Kasumi-1 (cell line): ENCODE measurements around the gene AUTS2.
"Not testable (repeated sequence)": the region's sequence is repeated elsewhere in the genome, so short reads cannot be mapped to it uniquely, and the experiment has no call there.

Experiments
- DNase-seq, 2 experiments: peaks; one replicate each; lab custom pipeline; 2025; lab: John Stamatoyannopoulos, UW

The AUTS2 gene

GRCh38 chr7:70243443-70243842 is 645.2 kb downstream of the AUTS2 start:
- no peak for DNase-seq

- no peak for DNase-seq
These were observed 659.6 kb downstream of the AUTS2 start for GRCh38 chr7:70257921-70258320.

GRCh38 chr7:70259502-70259901 is 661.2 kb downstream of the AUTS2 start:
- no peak for DNase-seq

GRCh38 chr7:70263471-70264255 is 665.4 kb downstream of the AUTS2 start:
- DNase-seq = no peak

- DNase-seq = no peak
These were observed 667.9 kb downstream of the AUTS2 start for GRCh38 chr7:70266186-70266585.

DNA sequence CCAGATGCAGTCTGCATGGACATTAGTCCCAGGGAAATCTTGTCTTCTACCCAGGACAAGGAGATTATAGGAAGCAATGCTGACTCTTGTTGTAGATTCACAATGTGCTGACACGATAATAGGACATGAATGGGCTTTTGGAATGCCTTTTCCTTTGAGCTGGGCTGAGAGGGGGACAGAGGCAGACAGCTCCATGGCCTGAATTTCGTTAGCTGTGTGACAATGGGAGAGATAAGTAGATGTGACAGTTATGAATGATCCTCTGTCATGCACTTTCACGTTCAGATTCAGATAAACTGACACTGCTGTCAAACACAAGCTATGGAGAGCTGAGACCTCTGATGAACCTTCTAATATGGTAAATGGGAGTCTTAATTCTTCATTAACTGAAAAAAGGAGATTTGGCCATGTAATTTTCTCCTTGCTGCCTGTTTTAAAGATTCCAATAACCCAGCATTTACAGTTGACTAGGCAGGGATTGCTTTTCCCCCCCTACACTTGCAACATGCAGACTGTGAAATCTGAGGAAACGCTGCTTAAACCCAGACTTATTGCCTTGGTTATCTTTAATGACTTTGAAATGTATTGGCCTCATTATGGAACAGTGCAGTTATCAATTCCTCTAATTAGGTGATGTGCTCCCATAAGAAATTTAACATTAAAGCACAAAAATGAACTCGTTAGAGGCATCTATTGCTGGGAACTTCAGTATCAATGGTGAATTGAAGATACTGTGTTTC is 669.3 kb downstream of the AUTS2 start:
- no peak for DNase-seq

GRCh38 chr7:70268179-70268578 is 669.9 kb downstream of the AUTS2 start:
- no peak for DNase-seq

- DNase-seq = no peak
These were observed 671.9 kb downstream of the AUTS2 start for GRCh38 chr7:70270149-70270548.

GRCh38 chr7:70271617-70272081 is 673.4 kb downstream of the AUTS2 start:
- no peak for DNase-seq

DNA sequence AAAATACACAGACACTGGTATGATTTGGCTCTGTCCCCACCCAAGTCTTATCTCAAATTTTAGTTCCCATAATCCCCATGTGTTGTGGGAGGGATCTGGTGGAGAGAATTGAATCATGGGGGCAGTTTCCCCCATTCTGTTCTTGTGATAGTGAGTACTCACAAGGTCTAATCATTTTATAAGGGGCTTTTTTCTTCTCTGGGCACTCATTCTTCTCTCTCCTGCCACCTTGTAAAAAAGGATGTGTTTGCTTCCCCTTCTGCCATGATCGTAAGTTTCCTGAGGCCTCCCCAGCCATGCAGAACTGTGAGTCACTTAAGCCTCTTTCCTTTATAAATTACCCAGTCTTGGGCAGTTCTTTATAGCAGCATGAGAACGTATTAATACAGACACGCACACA is 677.3 kb downstream of the AUTS2 start:
- DNase-seq = not testable (repeated sequence)

DNA sequence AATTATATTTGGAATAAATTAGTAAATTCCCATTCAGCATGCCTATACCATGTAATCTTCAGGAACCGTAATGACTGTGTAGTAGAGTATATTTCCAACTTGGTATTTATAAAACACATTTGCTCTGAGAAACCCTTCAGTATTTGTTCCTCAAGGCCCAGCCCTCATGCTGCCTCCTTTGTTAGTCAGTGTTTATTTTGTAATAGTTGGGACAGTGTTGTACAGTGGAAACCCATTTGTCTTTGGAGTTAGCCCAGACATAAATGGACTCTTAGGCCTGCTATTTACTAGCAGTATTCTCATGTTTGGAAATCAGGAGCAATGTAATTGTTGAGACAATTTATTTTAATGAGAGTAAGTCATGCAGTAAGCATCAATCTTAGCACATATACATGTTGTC is 686.9 kb downstream of the AUTS2 start:
- no peak for DNase-seq

DNA sequence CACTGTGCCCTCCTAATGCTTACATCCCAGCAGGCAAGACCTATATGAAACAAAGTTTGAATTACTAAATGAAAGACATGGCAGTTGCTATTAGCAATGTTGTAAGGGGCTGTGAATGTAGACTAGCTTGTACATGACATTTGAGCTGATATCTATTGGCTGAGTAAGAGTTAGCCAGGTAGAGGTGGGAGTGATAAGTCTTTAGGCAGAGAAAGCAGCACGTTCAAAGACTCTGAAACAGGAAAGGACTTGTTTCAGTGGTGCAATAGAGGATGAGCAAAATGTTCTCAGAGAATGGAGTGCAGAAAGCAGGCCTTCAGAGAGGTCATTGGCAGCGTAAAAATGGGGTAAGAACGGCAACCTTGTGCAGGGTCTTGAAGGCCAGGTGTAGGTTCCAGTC is 687.6 kb downstream of the AUTS2 start:
- DNase-seq = no peak

DNA sequence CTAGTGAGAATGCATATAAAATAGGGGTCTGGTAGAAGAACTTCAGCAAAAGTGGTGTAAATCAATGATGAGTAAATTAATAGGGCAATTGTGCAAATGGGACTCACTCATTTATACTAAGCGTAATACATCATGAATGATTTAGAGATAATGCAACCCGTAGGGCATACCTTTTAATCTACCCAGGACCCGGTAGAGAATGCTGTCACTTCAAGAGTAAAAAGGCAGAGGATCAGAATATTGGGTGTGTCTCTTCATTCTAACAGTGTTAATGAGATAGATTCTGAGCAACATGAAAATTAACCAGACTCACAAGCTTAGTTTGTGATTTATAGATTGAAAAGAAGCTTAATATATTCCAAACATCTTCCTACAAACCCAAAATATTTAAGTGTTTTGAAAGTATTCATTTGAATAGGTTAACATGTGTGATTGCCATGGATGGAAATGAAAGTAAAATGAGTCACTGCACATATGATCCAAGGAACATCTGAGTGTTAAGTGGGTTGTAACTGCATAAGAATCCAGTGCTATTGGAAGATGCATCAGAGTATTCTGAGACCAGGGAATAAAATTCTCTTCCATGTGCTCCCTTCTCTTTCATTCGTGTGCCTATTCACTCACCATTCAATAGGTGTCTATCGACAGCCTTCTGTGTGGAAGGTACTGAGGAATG is 690.6 kb downstream of the AUTS2 start:
- DNase-seq = no peak

DNA sequence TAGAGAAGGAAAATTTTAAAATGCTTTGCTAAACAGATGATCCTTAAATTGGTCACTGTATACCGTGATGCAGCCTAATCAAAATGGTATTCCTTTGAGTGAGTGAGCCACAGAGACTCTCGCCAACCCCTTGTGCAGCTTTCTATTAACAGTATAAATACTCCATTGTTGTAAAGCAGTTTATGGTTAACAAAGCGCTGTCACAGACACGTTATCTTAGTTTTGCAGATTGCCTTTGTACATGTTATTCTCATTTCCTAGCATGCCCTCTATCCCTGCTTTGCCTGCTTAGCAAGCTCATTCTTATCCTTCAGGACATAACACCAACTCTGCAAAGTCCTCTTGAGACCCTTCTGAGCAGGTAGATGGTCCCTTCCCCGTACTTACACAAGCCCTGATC is 694.4 kb downstream of the AUTS2 start:
- no peak for DNase-seq

DNA sequence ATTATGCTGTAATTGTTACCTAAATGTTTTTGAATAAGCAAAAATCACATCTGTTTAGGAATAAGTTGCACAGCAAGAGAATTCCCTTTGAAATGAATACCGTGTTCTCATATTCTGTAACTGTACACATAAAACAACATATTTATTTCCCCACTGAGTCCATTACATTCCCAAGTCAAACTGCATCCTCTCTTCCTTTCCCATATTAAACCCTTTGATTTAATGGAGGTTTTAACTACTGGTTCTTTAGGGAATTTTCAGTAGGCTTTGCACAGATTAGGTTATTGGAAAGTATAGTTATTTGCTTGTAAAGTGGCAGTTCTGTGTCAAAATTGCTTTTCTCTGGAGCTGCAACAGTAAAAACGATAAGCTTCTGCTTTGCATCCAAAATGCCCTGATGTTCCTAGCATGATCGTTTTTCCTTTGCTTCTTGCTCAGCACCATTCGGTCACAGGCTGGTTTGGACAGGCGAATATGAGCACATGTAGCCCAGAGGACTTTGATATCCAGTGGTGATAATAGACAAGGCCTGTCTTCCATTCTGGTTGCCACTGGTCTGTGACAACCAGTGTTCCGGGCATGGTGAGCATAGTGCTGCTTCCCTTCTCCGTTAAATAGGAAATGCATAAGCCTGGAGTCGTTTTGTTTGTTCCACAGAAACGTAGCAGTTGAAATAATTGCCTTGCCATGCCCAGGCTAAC is 696.1 kb downstream of the AUTS2 start:
- DNase-seq = no peak

DNA sequence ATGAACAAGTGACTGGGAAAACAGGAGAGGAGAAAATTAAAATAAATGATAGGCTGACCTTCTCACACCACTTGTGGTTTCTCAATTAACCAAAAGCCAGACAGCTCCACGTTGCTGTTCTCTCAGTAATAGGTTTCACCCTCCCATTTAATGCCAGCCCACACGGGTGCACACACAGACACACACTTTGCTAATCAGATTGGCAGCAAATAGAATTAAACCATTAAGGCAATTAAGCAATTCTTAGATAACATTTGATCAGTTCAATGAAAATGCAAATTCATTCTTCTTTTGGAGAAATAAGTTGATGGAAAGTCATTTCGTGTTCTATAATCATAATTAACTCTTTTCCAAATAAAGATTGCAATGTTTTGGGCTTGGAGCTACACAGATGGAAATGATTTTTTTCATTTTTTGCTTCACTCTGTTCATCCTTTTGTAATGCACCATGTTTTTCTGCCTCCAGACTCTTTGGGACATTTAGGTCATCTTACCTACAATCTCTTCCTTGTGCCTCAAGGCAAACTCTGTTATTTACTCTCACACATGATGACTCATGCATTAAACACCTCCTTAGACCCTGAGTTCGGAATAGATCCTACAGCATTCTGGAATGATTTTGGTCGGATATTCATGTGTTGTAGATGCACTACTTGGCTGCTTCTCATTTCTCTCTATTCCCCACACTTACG is 700.7 kb downstream of the AUTS2 start:
- no peak for DNase-seq

GRCh38 chr7:70299472-70299807 is 701.2 kb downstream of the AUTS2 start:
- no peak for DNase-seq

DNA sequence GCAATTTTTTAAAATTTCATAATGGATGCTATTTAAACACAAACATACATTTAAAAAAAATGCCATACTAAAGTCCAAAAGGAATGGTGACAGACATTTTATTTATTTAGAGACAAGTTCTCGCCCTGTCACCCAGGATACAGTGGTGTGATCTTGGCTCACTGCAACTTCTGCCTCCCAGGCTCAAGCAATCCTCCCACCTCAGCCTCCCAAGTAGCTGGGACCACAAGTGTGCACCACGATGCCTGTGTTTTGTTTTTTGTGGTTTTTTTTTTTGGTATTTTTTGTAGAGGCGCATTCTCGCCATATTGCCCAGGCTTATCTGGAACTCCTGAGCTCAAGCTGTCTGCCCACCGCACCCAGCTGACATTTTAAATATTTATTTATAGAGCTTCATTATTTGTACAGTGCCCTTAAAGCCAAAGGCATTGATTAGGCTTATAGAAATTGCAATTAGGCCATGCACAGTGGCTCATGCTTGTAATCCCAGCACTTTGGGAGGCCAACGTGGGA is 703.5 kb downstream of the AUTS2 start:
- no peak for DNase-seq

DNA sequence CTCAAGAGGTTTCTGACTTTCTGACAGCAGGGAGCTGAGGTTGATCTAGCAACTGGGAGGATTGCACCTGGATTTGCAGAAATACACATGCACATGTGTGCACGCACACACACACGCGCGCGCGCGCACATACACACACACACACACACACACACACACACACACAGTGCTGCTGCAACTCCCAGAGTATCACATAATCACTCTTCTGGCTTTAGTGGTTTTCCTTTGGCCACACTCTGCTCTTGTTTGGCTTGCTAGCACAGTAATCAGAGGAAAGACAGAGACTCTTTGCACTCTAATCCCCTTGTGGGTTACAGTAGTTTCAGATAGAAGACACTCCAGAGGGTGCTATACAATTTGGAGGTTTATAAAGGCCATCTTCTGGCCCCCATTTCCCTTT is 705.0 kb downstream of the AUTS2 start:
- no peak for DNase-seq

DNA sequence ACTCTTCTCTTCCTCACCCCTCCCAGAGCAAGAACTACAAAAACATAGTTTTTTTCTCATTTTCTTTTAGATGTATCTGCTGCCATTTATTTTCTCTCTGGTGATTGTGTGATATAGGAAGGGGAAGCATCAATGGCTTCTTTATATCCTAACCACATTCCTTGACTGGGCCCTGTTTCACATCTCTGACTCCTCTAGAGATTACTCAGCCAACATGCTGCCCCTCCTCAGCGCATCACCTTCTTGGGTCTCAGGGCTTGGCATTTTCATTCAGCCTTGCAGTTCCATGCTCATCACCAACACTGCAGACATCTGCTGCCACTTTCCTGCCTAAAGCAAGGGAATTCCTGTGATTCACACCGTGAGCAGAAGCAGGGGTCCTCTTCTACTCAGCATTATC is 705.5 kb downstream of the AUTS2 start:
- DNase-seq = no peak

- no peak for DNase-seq
These were observed 707.9 kb downstream of the AUTS2 start for GRCh38 chr7:70306173-70306572.
